ENCODE results near the gene CLEC4D.
"Not testable (repeated sequence)": the region's sequence is repeated elsewhere in the genome, so short reads cannot be mapped to it uniquely, and the experiment has no call there.

CLEC4D gene

DNA sequence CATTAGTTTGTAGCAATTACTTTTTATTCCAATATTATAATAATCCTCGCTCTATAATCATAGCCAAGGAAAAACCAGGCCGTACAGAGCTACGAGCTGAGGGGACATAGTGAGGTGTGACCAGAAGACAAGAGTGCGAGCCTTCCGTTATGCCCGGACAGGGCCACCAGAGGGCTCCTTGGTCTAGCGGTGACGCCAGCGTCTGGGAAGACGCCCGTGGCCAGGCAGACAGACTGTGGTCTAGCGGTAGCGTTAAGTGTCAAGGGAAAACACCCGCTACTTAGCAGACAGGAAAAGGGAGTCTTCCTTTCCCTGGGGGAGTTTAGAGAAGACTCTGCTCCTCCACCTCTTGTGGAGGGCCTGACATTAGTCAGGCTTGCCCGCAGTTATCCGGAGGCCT, 24.5 kb downstream of the CLEC4D start:
- DNase-seq (ENCODE audit: low read depth), result not testable (repeated sequence)

DNA sequence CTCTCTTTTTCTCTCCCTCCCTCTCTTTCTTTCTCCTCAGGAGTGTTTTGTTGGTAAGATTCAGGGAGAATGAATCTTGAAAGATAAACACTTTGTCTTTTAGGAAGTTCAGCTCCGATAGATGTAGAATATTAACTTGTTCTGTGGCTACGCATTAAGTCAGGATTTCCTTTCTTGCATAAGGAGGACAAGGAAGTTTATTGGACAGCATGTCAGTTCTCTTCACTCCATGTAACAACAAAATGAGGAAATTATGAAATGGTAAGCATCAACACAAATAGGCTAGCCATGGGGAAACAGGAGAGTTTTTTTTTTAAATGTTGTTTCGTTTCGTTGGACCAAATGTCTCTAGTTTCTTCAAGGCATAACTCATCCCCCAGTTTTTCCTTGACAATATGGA, 27.5 kb downstream of the CLEC4D start, which contains the start of gene CLEC4E:
CLEC4E (minus strand) TSS at position 75 of the 400 bp plus-strand sequence. CDS start 108 bp downstream, outside the sequence.
- not testable (repeated sequence) for DNase-seq (ENCODE audit: low read depth)

DNA sequence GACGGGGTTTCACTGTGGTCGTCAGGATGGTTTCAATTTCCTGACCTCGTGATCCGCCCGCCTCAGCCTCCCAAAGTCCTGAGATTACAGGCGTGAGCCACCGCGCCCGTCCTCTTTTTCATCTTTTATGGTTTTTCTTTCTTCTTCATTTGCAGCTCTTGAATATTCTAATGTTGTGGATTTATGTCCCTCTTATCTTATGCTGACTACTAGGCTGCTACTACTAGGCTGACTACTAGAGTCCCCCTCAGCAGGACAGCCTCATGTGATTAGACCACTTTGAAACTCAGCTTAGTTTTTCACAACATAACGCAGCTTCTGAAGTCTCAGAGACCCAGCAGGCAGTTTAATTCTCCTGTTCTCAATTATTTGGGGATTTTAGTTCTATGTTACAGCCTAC, 28.3 kb downstream of the CLEC4D start:
- DNase-seq (ENCODE audit: low read depth), result no peak

DNA sequence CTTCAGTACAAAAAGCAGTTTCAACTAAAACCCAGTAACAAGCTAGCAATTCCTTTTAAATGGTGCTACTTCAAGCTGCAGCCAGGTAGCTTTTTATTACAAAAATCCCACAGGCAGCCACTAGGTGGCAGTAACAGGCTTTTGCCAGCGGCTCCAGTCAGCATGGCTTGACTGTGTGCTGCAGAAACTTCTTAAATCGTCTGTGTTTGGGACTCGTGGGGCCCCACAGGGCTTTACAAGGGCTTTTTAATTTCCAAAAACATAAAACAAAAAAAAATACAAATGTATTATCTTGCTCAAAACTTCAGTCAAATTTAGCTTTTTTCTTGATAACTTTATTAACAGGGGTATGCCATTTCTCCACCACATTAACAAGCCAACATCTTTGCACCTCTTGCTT, 31.0 kb downstream of the CLEC4D start:
- DNase-seq (ENCODE audit: low read depth), result peak; percentile 21

DNA sequence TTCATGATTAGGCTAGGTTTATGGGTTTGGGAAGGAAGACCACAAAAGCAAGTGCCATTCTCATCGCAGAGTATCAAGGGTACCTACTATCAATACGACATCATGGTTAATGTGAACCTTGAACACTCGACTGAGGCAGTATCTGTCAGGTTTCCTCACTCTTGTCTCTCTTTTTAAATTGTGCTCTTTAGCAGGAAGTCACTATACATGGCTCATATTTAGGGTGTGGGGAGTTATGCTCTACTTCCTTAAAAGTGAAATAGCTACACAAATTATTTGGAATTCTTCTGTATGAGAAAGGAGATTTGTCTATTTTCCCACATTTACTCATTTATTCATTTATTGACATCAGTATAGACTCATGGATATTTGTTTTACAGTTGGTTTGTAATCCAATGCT, 33.3 kb downstream of the CLEC4D start:
- DNase-seq (ENCODE audit: low read depth), result no peak

DNA sequence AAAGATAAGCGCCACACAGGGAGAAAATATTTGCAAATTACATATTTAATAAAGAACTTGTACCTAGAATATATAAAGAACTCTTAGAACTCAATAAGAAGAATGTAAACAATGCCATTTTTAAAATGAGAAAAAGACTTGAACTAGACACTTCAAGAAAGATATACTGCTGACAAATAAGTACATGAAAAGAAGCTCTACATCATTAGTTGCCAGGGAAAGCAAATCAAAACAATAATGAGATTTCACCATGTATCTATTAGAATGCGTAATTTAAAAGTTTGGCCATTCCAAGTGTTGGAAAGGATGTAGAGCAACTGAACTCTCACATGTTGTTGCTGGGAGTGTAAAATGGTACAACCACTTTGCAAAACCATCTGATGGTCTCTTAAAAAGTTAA, 34.3 kb downstream of the CLEC4D start:
- DNase-seq (ENCODE audit: low read depth), result no peak

DNA sequence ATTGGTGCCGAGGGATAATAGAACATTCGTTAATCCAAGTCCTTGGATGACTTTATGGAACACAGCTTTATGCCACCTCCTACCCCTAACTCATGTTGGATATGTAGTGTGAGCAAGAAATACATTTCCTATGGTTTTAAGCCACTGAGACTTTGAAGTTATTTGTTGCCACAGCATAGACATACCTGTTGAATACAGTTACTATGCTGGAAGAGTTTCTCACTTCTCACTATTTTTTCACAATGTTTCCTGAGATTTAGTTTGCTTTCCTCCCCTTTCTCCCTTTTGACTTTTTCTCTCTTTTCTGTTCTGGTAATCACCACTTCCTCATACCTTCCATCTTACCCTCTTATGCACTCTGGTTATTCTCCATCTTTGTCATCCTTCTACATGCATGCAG, 34.9 kb downstream of the CLEC4D start:
- no peak for DNase-seq (ENCODE audit: low read depth)

DNA sequence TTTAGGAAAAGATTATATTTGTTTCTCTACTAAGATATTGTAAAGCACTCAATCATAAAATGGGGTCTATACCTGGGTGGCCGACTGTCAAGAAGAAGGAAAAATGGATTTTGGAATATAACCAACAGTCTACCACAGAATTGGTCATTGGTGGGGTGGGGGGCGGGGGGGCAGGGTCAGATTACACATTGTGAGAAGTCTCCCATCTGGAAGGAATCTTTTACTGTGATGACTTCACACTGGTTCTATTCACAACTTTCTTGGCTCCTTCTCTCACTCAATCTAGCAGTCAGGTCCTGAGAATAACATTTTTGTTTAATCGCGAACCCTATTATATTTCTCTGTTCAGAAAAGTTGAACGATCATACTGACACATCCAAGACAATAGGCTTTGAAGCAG, 36.1 kb downstream of the CLEC4D start:
- DNase-seq (ENCODE audit: low read depth), result no peak

DNA sequence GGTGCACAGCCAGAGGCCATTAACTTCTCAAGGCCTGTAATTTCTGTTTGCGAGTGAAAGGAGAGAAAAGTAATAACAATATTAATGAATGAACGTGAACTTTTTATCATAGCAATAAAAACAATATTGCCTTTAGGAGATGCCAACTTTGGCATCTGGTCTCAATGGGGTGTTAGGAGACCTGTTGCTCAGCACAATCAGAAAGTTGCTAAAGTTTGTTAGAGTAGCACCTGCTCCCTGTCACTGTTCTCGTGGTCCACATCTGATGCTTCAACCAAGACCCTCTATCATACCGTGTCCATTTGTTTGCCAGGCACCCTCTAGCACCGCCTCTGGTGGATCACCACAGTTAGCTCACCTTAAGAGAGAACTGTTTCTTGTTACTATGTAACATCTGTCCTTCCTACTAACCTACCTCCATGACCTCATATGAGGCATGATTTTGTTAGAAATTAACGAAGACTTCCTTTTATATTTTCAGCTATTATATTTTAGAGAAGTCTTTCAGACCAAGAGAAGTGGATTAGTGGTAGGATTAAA, 39.9 kb downstream of the CLEC4D start:
- DNase-seq (ENCODE audit: low read depth), result no peak

DNA sequence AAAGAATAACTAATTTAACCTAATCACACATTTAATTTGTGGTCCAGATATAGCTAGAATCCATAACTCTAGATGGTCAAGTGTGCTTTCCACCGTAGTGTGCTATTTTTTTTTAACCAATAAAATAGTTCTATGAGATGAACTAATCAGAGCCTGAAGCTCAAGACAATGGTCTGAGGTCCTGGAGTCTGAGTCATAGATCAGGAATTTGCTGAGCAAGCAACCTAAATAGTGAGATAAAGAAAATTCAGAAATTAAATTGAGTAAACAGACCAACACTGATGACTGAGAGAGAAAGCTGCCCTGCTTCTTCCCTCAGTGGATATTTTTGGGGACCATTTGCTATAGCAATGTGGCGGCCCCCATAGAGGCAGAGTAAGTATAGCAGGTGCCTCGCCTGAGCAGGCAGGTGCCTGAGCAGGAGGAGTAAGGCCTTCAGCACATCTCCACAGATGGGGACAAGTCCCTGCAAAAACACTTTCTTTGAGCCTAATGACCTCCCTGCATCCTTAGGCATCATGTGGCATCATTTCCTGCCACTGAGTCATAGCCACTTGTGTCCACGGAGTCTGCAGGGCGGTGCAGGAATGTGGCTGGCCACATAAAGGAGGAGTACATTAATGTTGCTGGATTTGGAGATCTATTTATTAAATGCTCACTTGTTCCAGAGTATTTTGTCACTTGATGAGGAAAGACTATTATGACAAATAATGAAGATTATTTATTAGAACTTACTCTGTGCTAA, 41.3 kb downstream of the CLEC4D start:
- DNase-seq (ENCODE audit: low read depth), result no peak

DNA sequence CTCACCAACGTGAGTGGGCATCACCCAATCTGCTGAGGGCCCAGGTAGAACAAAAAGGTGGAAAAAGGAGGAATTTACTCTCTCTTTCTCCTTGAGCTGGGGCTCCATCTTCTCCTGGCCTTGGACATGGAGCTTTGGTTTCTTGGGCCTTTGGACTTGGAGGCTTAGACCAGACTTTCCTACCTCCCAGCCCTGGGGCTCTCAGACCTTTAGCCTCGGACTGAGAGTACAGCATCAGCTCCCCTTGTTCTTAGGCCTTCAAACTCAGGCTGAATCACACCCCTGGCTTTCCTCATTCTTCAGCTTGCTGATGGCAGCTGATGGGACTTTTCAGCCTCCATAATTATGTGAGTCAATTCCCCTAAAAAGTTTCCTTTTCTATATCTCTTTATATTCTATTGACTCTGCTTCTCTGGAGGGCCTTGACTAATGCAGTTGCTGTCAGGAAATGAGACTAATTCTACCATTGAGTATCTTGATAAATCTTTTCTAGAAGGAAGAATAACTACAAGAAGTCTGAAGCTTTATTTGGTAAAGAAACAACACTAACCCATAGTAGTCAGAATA, 43.3 kb downstream of the CLEC4D start:
- DNase-seq (ENCODE audit: low read depth), result no peak

DNA sequence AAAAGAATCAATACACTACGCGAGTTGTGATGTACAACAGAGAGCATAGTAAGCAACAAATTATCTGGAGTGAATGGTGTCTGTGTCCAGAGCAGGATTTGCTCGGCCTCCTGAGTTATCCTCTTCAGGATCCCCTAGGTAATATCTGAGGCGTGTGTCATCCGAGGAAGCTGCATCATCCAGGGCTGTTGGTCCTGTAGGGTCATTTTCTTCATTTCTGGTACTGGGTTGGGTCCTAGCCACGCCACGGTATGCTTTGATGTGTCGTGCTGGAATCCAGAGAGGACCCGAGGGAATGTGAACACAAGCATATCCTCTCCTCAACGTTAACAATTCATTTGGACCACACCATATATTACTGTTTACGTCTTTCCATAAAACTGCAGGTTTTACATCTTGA, 46.4 kb downstream of the CLEC4D start:
- no peak for DNase-seq (ENCODE audit: low read depth)

DNA sequence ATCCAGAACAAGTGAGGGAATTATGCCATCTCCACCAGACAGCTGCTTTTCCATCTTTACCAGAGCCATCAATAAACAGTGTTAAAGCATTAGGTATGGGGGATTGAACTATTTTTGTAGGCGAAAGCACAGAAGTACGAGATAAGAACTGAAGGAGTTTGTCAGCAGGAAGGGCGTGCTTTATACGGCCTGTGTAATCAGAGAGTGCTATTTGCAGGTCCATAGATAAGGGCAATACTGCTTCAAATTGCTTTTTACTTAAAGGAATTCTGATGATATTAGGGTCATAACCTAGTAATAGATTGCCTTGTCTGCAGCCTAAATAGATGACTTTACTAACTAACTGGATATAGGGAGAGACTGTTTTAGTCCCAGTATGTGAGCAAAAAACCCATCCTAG, 47.7 kb downstream of the CLEC4D start:
- no peak for DNase-seq (ENCODE audit: low read depth)

DNA sequence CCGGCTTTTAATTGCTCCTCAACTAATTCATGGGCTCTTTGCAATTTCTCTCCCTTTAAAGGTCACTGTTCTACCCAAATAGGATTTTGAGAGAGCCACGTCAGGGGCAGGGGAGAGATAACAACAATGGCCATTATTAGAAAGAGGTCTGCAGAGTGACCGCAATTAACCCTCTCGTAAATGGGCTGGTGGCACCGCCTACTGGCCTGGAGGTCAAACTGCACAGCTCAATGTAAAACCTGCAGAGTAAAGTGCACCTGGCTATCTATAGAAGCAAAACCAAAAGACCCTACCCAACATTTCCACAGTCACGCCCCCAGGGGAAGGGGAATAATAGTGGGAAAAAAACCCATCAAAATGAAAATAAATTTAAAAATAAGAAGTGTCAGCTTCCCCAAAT, 49.0 kb downstream of the CLEC4D start:
- DNase-seq (ENCODE audit: low read depth), result no peak

DNA sequence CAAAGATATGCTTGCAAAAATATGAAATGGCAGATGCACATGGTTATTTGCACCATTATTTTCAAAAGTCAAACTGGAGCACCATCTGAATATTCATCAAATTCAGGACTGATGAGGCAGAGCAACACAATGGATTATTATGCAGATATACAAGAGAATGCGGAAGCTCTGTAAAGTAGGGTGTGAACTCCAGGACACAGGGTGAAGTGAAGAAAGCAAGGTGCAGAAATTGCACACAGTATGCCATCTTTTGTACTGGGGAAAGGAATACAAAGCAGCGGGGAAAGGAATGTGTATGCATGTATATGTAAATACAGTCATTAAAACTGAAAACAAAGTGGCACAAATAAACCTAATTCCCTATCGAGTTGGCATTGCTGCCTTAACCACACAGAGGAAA, 50.1 kb downstream of the CLEC4D start:
- DNase-seq (ENCODE audit: low read depth), result no peak

DNA sequence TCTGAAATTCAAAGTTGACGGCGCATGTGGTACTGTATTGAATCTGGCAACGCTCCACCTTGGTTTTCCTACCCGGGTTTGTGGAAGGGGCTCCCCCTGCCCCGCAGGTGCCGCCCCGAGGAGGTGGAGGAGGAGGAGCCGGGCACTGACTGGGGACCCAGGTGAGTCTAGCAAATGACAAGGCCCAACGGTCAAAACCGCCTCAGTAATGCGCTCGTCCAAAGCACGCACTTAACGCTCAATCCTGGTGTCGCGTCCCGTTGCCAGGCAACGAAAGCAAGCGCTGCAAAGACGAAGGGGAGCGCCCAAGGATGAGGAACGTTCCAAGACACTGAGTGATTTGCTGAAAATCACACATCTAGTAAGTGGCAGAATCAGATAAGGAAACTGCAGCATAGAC, 51.4 kb downstream of the CLEC4D start:
- no peak for DNase-seq (ENCODE audit: low read depth)

DNA sequence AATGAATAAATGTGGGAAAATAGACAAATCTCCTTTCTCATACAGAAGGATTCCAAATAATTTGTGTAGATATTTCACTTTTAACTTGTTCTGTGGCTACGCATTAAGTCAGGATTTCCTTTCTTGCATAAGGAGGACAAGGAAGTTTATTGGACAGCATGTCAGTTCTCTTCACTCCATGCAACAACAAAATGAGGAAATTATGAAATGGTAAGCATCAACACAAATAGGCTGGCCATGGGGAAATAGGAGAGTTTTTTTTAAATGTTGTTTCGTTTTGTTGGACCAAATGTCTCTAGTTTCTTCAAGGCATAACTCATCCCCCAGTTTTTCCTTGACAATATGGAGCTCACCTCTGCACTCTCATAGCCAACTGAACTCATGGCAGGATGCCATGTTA, 52.7 kb downstream of the CLEC4D start:
- DNase-seq (ENCODE audit: low read depth), result not testable (repeated sequence)

DNA sequence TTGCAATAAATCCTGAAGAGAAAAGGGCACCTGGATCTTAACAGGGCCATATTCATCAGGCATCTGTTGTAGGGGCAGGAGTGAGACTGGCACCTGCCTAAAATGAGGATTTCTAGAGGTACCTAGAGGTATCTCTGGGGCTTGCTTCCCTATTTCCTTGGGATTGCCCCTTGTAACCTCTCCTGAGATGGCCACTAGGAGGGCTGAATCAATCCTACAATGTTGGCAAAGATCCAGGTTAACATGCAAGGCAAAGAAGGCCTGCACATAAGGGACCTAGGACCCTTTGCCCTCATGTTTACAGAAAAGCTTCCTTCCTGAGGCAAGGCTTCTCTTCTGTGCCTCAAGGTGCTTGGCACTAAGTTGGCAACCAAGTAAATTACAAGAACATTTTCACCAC, 53.2 kb downstream of the CLEC4D start:
- no peak for DNase-seq (ENCODE audit: low read depth)

Data from stimulated activated CD8-positive, alpha-beta memory T cell treated with anti-CD3 and anti-CD28 coated beads, Interleukin-7, amount 100 ng/mL, for 24 hours (primary cell).